NOMO-1 treated with dmso at 0.1 percent for 144 hours (cell line): Measurements from ENCODE around the gene CPD.
"Not testable (repeated sequence)": the region's sequence is repeated elsewhere in the genome, so short reads cannot be mapped to it uniquely, and the experiment has no call there.

ENCODE experiments used
- DNase-seq: peaks from one replicate; lab custom pipeline; 2025; ENCODE audit not compliant: unreplicated experiment; lab: John Stamatoyannopoulos, UW

Gene CPD

DNA sequence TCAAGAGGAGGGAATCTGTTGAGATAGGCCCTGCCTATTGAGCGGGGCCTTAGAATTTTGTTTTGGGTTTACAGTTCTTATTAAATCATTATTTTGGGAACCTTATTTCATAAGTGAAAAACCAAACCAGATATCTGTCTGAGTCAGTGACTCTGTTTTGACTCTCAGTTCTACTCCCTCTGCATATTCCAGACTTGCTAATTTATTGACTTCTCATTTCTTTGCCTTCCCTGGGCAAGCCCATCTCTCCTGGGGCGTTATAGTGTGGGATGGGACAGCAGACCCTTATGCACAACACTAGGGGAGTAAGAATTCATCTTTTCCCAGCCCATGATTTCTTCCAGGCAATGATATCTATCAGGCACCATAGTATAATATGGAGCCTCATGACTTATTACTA lies 45.7 kb downstream of the CPD start:
- DNase-seq = no peak

DNA sequence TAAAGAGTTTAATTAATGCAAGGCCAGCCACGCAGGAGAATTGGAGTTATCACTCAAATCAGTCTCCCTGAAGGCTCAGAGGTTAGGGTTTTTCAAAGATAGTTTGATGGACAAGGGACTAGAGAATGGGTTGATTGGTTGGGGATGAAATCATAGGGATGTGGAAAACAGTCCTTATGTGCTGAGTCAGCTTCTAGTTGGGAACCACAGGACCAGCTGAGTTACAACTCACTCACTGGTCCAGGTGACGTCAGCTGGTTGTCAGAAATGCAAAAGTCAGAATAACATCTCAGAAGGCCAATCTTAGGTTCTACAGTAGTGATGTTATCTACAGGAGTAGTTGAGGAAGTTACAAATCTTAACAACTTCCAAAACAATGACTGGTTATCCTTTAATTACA lies 47.6 kb downstream of the CPD start:
- no peak for DNase-seq

GRCh38 chr17:30427611-30428010 lies 48.9 kb downstream of the CPD start:
- no peak for DNase-seq

DNA sequence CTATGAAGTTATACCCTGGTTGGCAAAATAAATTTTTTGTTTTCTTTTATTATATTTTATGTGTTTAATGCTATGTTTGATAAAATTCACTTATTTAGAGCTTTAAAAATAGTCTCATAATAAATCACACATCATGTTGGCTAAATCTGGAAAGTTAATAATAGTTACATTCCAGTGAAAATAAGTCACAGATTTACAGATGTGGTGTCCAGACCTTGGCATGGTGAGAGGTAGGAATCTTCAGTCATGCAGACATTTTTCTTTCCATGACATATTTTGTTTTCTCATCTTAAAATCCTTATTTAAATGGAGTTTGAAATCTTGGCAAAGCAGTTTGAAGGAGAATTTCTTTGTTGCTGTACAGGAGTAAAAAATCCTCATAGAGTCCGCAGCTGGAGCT lies 50.4 kb downstream of the CPD start:
- no peak for DNase-seq

DNA sequence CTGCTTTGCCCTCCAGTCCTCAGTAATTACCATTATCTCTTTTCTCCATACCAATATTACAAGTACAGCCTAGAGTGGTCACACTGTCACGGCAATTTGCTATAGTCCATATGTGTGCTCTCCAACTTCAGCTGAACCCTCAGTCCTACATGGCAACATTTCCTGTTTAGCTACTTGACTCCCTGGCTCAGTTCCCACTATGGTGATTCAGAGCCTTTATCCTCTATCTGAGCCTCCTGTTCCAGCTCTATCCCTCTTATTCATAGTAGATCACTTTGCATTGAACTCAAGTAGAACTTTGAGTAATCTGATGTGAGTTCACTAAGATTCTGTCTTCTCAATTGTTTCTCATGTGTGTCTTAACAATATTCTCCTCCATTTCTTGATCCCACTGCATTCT lies 54.8 kb downstream of the CPD start:
- no peak for DNase-seq

DNA sequence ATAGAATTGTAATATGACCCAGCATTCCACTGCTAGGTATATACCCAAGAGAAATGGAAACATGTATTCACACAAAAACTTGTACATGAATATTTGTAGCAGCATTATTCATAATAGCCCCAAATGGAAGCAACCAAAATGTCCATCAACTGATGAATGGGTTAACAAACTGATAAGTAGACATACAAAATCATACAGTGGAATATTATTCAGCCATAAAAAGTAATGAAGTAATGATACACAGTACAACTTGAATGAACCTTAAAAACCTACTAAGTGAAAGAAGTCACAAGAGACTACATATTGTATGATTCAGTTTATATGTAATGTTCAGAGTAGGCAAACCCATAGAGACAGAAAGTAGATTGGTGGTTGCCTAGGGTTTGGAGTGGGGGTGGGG lies 58.0 kb downstream of the CPD start:
- DNase-seq = no peak

DNA sequence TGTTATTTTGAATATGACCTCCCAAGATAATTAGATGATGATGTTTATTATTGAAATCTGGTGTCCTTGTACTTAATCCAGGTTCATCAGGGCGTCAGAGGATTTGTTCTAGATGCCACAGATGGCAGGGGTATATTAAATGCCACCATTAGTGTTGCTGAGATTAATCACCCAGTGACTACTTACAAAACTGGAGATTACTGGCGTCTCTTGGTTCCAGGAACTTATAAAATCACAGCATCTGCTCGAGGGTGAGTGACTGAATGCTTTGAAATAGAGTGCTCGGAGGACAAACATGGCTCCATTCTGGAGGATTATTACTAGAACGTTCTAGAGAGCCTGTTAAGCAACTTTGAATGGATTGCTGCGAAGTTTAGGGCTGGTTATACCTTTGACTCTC lies 65.0 kb downstream of the CPD start:
- DNase-seq = no peak

- not testable (repeated sequence) for DNase-seq
These were observed 67.9 kb downstream of the CPD start for GRCh38 chr17:30446640-30447039.

GRCh38 chr17:30449480-30449879 lies 70.8 kb downstream of the CPD start:
- DNase-seq = no peak

- DNase-seq = no peak
These were observed 71.6 kb downstream of the CPD start for GRCh38 chr17:30450125-30451027.

GRCh38 chr17:30454635-30455034 lies 75.9 kb downstream of the CPD start:
- no peak for DNase-seq

- no peak for DNase-seq
These were observed 79.6 kb downstream of the CPD start for GRCh38 chr17:30458371-30458770.

DNA sequence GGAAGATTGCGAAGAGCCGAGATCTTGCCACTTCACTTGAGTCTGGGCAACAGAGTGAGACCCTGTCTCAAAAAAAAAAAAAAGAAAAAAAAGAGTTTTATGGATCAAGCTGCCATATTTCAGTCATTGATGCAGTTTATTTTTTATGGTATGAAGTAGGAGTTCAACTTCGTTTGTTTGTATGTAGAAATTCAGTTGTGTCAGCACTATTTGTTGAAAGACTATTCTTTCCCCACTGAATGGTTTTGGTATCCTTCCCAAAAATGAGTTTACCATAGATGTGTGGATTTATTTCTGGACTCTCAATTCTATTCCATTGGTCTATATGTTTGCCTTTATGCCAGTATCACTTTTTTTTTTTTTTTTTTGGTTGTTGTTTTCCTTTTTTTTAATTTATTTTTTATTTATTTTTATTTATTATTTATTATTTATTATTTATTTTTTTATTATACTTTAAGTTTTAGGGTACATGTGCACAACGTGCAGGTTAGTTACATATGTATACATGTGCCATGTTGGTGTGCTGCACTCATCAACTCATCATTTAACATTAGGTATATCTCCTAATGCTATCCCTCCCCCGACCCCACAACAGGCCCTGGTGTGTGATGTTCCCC lies 80.2 kb downstream of the CPD start:
- not testable (repeated sequence) for DNase-seq

DNA sequence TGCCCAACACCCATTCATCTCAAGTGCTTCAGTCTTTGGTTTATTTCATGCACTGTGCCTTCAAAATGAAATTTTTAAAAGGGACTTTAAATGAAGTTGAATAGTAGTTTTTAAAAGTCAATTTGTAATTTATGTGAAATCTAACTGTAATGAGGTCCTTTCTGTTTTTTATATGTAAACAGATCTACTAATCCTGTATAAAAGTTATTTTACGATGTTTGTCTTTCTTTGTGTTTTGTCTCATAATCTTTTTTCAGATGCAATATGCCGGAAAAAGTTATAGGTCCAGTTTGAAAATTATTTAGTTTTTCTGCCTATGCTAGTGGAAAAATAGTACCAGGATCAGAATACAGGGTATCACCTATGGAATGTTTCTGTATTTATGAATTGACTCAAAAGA lies 89.7 kb downstream of the CPD start:
- no peak for DNase-seq

DNA sequence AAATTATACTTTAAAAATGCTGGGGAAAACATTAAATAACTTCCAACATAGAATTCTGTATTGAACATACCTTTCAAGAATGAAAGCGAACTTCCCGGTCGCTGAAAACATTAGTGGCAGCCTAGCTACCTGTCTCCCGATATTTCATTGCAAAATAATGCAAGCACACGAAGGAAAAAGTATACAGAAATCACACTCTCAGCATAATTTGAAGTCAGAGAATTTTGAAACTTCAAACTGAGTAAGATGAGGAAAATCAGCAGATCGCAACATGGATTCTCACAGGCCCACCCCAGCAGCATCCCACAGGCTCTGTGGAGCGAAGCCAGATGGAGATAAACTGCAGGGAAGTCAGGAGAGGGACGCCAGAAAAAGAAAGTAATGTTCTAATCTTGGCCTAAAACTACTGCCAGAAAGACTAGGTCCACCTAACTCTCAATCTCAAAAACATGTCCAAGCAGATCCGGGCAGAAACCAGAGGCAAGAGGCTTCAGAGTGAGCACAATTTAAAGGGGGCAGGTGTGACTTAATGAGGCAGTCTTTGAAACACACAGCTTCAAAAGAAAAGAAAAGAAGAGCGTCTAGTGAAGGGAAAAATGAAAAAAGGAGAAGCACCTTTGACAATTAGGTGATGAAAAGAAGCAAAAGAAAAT lies 93.6 kb downstream of the CPD start:
- DNase-seq = no peak

- no peak for DNase-seq
These were observed 96.5 kb downstream of the CPD start for GRCh38 chr17:30475206-30475605.

- DNase-seq = no peak
These were observed 98.0 kb downstream of the CPD start for GRCh38 chr17:30476726-30477082.

DNA sequence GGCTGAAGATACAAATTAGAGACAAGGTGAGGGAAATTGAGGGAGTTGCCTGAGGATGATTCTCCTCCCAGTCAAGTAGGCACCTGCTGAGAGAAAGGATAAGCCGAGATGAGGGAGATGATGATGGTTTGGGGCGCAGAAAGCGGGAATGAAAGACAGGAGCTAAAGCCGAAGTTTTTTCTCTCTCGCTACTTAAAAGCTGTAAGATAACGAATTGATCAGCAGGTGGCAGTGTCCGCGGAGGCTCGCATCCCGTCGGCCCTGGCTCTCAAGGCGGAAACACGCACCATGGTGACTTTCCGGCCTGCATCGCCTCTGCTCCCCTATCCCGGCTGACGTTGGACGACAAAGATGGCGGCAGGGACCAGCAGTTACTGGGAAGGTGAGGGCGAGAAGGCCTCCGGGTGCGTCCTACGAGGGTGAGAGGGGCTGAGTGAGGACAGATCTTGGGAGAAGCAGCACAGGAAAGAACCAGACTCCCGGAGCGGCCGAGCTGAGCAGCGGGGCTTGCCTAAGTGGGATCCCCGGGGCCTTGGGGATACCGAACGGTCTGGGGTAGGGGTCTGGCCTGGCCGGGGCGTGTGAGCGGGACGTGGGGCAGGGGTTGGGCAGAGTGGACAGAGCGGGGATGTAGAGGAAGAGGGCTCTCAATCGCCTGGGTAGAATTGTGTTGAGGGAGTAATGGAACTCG lies 98.5 kb downstream of the CPD start, which contains the start of gene GOSR1:
GOSR1 (plus strand) TSS at position 326 of the 691 bp plus-strand sequence; CDS start at position 352, 26 bp downstream.
- peak; percentile 91 for DNase-seq

DNA sequence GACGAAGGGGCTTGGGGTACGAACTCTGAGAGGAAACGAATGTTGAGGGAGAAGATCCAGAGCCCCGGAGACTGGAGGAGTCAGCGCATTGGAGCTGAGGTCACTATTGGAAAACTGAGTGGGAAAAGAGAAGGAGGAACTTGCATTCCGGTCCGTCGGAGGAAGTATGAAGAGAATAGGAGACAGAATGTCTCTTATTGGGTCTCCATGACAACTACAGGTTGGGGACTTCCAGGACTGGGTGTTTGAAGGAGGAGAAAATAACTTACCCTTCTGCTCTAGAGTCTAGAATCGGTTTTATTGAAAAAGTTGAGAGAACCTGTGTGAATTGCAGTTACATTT lies 99.0 kb downstream of the CPD start:
- no peak for DNase-seq

DNA sequence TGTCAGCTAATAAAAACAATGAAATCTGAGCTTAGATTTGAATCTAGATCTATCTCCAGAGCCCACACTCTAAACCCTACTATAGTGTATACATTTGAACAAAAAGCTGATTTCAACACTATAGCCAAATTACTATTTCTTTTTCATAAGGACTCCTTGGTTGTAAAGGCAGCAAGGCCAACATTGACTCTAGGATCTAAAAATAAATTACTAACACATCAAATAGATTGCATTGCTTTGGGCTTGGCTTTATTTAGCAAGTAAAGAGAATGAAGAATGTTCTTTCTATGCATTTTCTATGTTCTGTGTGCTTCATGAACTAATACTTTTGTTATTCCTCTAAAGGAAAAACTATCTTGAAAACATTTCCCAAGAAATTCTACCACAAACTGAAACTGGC lies 103.8 kb downstream of the CPD start:
- DNase-seq = no peak

- DNase-seq = no peak
These were observed 104.4 kb downstream of the CPD start for GRCh38 chr17:30483159-30483558.

- DNase-seq = no peak
These were observed 115.1 kb downstream of the CPD start for GRCh38 chr17:30493780-30494179.
